IPS-20b (cell line): ENCODE measurements around the gene DPYSL5.

ENCODE experiments used
- H3K27ac ChIP-seq: one replicate; pipeline ENCODE4 v1.5.1; 2013; ENCODE audit warnings: low read length
- H3K27me3 ChIP-seq: 2 replicates; pipeline ENCODE4 v1.6.1; 2013; ENCODE audit warnings: mild to moderate bottlenecking, low read length, inconsistent platforms; ENCODE audit not compliant: insufficient read depth
- H3K36me3 ChIP-seq: 2 replicates; pipeline ENCODE4 v1.6.1; 2013; ENCODE audit warnings: low read depth, mild to moderate bottlenecking, inconsistent platforms, low read length, moderate library complexity; ENCODE audit not compliant: insufficient read depth
- H3K4me1 ChIP-seq: 2 replicates; pipeline ENCODE4 v1.6.1; 2013; ENCODE audit warnings: mild to moderate bottlenecking, control low read depth, inconsistent platforms, low read length, moderate library complexity; ENCODE audit not compliant: insufficient read depth
- H3K4me3 ChIP-seq: 2 replicates; pipeline ENCODE4 v1.5.1; 2013; ENCODE audit warnings: mild to moderate bottlenecking, low read length, inconsistent platforms
- H3K9ac ChIP-seq: 2 replicates; pipeline ENCODE4 v1.6.1; 2013; ENCODE audit warnings: low read depth, mild to moderate bottlenecking, inconsistent platforms, low read length, moderate library complexity
- H3K9me3 ChIP-seq: 2 replicates; pipeline ENCODE4 v1.6.1; 2013; ENCODE audit warnings: mild to moderate bottlenecking, low read depth, low read length, inconsistent platforms; ENCODE audit not compliant: insufficient read depth

The DPYSL5 gene

DNA sequence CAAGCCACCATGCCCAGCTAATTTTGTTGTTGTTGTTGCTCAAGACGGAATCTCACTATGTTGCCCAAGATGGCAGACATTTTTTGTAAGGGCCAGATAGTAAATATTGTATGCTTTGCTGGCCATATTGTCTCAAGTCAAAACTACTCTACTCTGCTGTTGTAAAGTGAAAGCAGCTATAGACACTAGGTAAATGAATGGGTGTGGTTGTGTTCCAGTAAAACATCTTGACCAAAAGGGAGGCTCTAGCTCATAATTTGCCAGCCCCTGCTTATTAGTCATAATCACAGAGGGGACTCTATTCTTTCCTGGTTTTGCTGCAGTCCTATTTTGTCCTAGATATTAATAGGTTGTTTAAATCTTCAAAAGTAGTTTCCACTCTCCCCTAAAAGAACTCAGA, 147.1 kb downstream of the DPYSL5 start:
- Histone ChIP-seq H3K9ac (no peak overlapping the region), H3K27ac (no peak overlapping the region), H3K4me1 (no peaks in the 10 kb centered on the region), H3K9me3 (no peaks in the 10 kb centered on the region), H3K27me3 (no peaks in the 10 kb centered on the region), H3K4me3 (no peak overlapping the region), H3K36me3 (no peaks in the 10 kb centered on the region)

DNA sequence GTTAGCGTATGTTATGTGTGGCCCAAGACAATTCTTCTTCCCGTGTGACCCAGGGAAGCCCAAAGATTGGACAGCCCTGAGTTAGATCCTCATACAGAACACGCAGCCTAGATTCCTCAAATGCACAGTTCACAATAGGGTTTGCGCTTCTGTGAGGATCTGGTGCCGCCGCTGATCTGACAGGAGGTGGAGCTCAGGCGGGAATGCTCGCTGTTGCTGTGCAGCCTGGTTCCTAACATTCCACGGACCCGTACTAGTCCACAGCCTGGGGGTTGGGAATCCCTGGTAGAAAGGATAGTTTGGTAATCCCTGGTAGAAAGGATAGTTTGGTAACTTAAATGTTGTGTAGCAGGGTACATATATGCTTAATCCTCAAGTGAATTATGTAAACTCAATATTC, 149.5 kb downstream of the DPYSL5 start:
- H3K27me3 ChIP-seq = no peaks in the 10 kb centered on the region
- no peaks in the 10 kb centered on the region for H3K4me1 ChIP-seq

DNA sequence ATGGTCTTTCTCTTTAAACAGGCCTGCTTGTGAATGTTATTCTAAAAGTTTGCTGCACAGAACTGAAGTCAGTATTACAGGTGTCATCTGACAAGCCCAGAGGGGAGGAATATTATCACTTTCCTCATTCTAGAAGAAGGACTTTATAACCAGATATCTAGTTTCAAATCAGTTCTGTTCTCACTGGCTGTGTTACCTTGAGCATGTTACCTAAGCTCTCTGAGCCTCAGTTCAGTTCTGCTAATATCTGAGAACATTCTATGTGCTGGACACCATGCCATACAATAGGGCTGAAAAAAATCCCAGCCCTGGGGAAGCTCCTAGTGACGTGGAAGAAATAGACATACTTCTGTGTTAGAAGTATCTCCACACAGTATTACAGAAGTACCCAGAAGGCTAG, 150.4 kb downstream of the DPYSL5 start:
- no peaks in the 10 kb centered on the region for H3K27me3 ChIP-seq
- no peaks in the 10 kb centered on the region for H3K4me1 ChIP-seq
- no peaks in the 10 kb centered on the region for H3K9me3 ChIP-seq
- no peak overlapping the region for H3K4me3 ChIP-seq
- no peak overlapping the region for H3K27ac ChIP-seq
- H3K36me3 ChIP-seq = no peaks in the 10 kb centered on the region
- H3K9ac ChIP-seq = no peak overlapping the region

More for the DNA sequence above, 149.5 kb downstream of the DPYSL5 start:
- Histone ChIP-seq H3K36me3 (no peaks in the 10 kb centered on the region), H3K9me3 (no peaks in the 10 kb centered on the region), H3K9ac (no peak overlapping the region), H3K4me3 (no peak overlapping the region), H3K27ac (no peak overlapping the region)
